ENCODE measurements around the gene OR2D3. TPM values are rescaled to one million over a fixed set of nuclear protein-coding genes. Genes with fewer than 3 reads are reported as not detected.

The OR2D3 gene
- total RNA-seq, 1 experiment from 2014 or later, result not detected

GRCh38 chr11:6892400-6892799, 28.4 kb upstream of the OR2D3 start, which contains the start of gene OR2D2:
Gene OR2D2 (minus strand): TSS chr11:6892500. CDS start chr11:6892500, 0 bp downstream.
- H3T11ph ChIP-seq (ENCODE audit: low read length), result no peak within 1 kb of the TSS
- no peak within 1 kb of the TSS for H4K5ac ChIP-seq (ENCODE audit: insufficient read length, low read depth, low read length)
- H4K91ac ChIP-seq (ENCODE audit: insufficient read length, low read depth, low read length), result no peak within 1 kb of the TSS
- H2BK15ac ChIP-seq (ENCODE audit: low read depth, low read length), result no peak within 1 kb of the TSS
- H3K36me3 Mint-ChIP-seq (ENCODE audit: insufficient read depth in 1 of 3, low read depth in 3 of 3), result no peaks in the 10 kb centered on the region
- TF ChIP-seq CTCF (conservative IDR thresholded peaks at IDR 0.05), result no peak
- no peaks in the 10 kb centered on the region; the same call in 1 of the 2 replicates for H3K27me3 Mint-ChIP-seq (ENCODE audit: low read depth)
- H3K4ac ChIP-seq (ENCODE audit: low read depth, low read length), result no peak within 1 kb of the TSS
- H4K20me1 ChIP-seq (ENCODE audit: control insufficient read depth, insufficient read depth, insufficient read length), result no peaks in the 10 kb centered on the region
- H3K27ac Mint-ChIP-seq, result no peak within 1 kb of the TSS
- H3K9me3 ChIP-seq (ENCODE audit: control insufficient read depth, low read depth, low read length), result no peaks in the 10 kb centered on the region
- no peaks in the 10 kb centered on the region for H3K23me2 ChIP-seq (ENCODE audit: insufficient read length, low read depth, low read length, poor library complexity, severe bottlenecking)
- H2BK20ac ChIP-seq (ENCODE audit: low read depth, low read length, poor library complexity, severe bottlenecking), result no peak within 1 kb of the TSS
- no peak within 1 kb of the TSS for H3K23ac ChIP-seq (ENCODE audit: insufficient read length, low read depth, low read length)
- no peak within 1 kb of the TSS for H2AK5ac ChIP-seq (ENCODE audit: insufficient read length, low read length)
- no peak within 1 kb of the TSS for H2BK120ac ChIP-seq (ENCODE audit: low read depth, low read length, poor library complexity, severe bottlenecking)
- H3K79me1 ChIP-seq (ENCODE audit: insufficient read depth, low read depth, low read length, poor library complexity, severe bottlenecking), result no peaks in the 10 kb centered on the region
- no CpG with 5 or more reads among the region's 2 CpGs for WGBS (ENCODE audit: extremely low coverage, insufficient read length, low lambda C conversion rate)
- H3K4me3 Mint-ChIP-seq, result no peak within 1 kb of the TSS
- no peak within 1 kb of the TSS for H4K8ac ChIP-seq (replicated peaks; ENCODE audit: insufficient read length, low read depth, low read length)
- H3K4me1 Mint-ChIP-seq, result no peaks in the 10 kb centered on the region
- no peak within 1 kb of the TSS for H2BK12ac ChIP-seq (ENCODE audit: insufficient read length, low read depth, low read length)
- H3K9ac ChIP-seq (ENCODE audit: extremely low read depth, insufficient read length, low read length), result no peak within 1 kb of the TSS
- H3K79me2 ChIP-seq (ENCODE audit: insufficient read depth, low read length), result no peaks in the 10 kb centered on the region
- no peak within 1 kb of the TSS for H3K4me2 ChIP-seq (ENCODE audit: insufficient read depth, insufficient read length, low read length)
- DNase-seq, result no peak
- no peak within 1 kb of the TSS for H2BK5ac ChIP-seq (ENCODE audit: insufficient read length, low read length)
- H2AFZ ChIP-seq (ENCODE audit: low read length), result no peak within 1 kb of the TSS
- no peak within 1 kb of the TSS for H3K56ac ChIP-seq (ENCODE audit: insufficient read length, low read depth, low read length)
- H3K18ac ChIP-seq (ENCODE audit: insufficient read length, low read depth, low read length), result no peak within 1 kb of the TSS
- H3K14ac ChIP-seq (ENCODE audit: insufficient read depth, low read length), result no peak within 1 kb of the TSS
- no peaks in the 10 kb centered on the region for H3K9me3 Mint-ChIP-seq
- no peaks in the 10 kb centered on the region for H3K27me3 ChIP-seq (ENCODE audit: insufficient read depth, low read length)
- no peaks in the 10 kb centered on the region; the same call in 1 of the 2 replicates for H3K4me1 ChIP-seq (ENCODE audit: insufficient read depth, low read length)
- no peak within 1 kb of the TSS for H3K27ac ChIP-seq (ENCODE audit: insufficient read length, low read depth, low read length)
